NCI-H128 (cell line): ENCODE data around the gene LGALS4.
"Not testable (repeated sequence)": the region's sequence is repeated elsewhere in the genome, so short reads cannot be mapped to it uniquely, and the experiment has no call there.

Experiments used
- DNase-seq: peaks from one replicate; lab custom pipeline; 2025; ENCODE audit not compliant: unreplicated experiment; lab: John Stamatoyannopoulos, UW

The LGALS4 gene

GRCh38 chr19:38800577-38801347 lies 12.0 kb downstream of the LGALS4 start:
- no peak for DNase-seq

GRCh38 chr19:38799104-38799503 lies 13.6 kb downstream of the LGALS4 start:
- no peak for DNase-seq

- not testable (repeated sequence) for DNase-seq
Measured at GRCh38 chr19:38797781-38798180, 15.0 kb downstream of the LGALS4 start.

GRCh38 chr19:38796154-38796553 lies 16.6 kb downstream of the LGALS4 start:
- DNase-seq: no peak

- no peak for DNase-seq
Measured at GRCh38 chr19:38795549-38795948, 17.2 kb downstream of the LGALS4 start.

- no peak for DNase-seq
Measured at GRCh38 chr19:38793671-38794070, 19.1 kb downstream of the LGALS4 start.

GRCh38 chr19:38793177-38793576 lies 19.6 kb downstream of the LGALS4 start:
- DNase-seq: no peak

GRCh38 chr19:38792250-38793111 lies 20.3 kb downstream of the LGALS4 start:
- DNase-seq: no peak

GRCh38 chr19:38791451-38792064 lies 21.2 kb downstream of the LGALS4 start:
- not testable (repeated sequence) for DNase-seq

GRCh38 chr19:38790507-38791403 lies 22.0 kb downstream of the LGALS4 start:
- DNase-seq: not testable (repeated sequence)

- no peak for DNase-seq
Measured at GRCh38 chr19:38788478-38789243, 24.1 kb downstream of the LGALS4 start, which contains the start of gene LGALS7B. TSS of gene LGALS7B (plus strand) at chr19:38789200. CDS start at chr19:38789227, 27 bp downstream.

- no peak for DNase-seq
Measured at GRCh38 chr19:38786572-38787265, 26.0 kb downstream of the LGALS4 start.

GRCh38 chr19:38786061-38786460 lies 26.7 kb downstream of the LGALS4 start:
- not testable (repeated sequence) for DNase-seq

- DNase-seq: no peak
Measured at GRCh38 chr19:38785187-38785699, 27.5 kb downstream of the LGALS4 start.

GRCh38 chr19:38784224-38784623 lies 28.5 kb downstream of the LGALS4 start:
- no peak for DNase-seq

- not testable (repeated sequence) for DNase-seq
Measured at GRCh38 chr19:38782212-38782611, 30.5 kb downstream of the LGALS4 start.

- no peak for DNase-seq
Measured at GRCh38 chr19:38781058-38781457, 31.7 kb downstream of the LGALS4 start.

- no peak for DNase-seq
Measured at GRCh38 chr19:38780443-38780842, 32.3 kb downstream of the LGALS4 start.

- no peak for DNase-seq
Measured at GRCh38 chr19:38778733-38779132, 34.0 kb downstream of the LGALS4 start.
